Liver (tissue), 3 donors: ENCODE results near the gene NLRP11.

Experiments
- CTCF ChIP-seq: fragments of 150-350 bp; IDR thresholded peaks from 2 replicates; pipeline ENCODE4 v1.5.1; 2017; ENCODE audit warnings: improper control_type of control experiment, low read depth, low read length; ENCODE audit not compliant: missing input control
- FOXA1 ChIP-seq: IDR thresholded peaks from 2 replicates; pipeline ENCODE4 v1.6.1; 2016; ENCODE audit warnings: antibody characterized with exemption
- FOXA2 ChIP-seq: IDR thresholded peaks from 2 replicates; pipeline ENCODE4 v1.6.1; 2016; ENCODE audit warnings: antibody characterized with exemption
- HNF4G ChIP-seq: IDR thresholded peaks from 2 replicates; pipeline ENCODE4 v1.6.1; 2016; ENCODE audit warnings: antibody characterized with exemption
- JUND ChIP-seq, 2 donors: IDR thresholded peaks; 2 replicates each; pipeline ENCODE4 v1.6.1; 2016; ENCODE audit warnings: antibody characterized with exemption in 2 of 2
- MAX ChIP-seq: IDR thresholded peaks from 2 replicates; pipeline ENCODE4 v1.6.1; 2016; ENCODE audit warnings: antibody characterized with exemption
- RAD21 ChIP-seq, 2 donors: IDR thresholded peaks; 2 replicates each; pipeline ENCODE4 v1.6.1; 2016; ENCODE audit warnings: antibody characterized with exemption in 2 of 2, mild to moderate bottlenecking in 2 of 2
- TAF1 ChIP-seq: conservative IDR thresholded peaks from 2 replicates; pipeline ENCODE4 v1.6.1; 2016; ENCODE audit warnings: antibody characterized with exemption, mild to moderate bottlenecking
- YY1 ChIP-seq: IDR thresholded peaks from 2 replicates; pipeline ENCODE4 v1.6.1; 2016; ENCODE audit warnings: antibody characterized with exemption, mild to moderate bottlenecking
- donor health status: healthy.
- donor health status: healthy.

- no peak for TF ChIP-seq CTCF
- no peak for TF ChIP-seq RAD21 (IDR thresholded peaks at IDR 0.05)
- TF ChIP-seq JUND (IDR thresholded peaks at IDR 0.05), result no peak
- TF ChIP-seq HNF4G, result no peak
- TF ChIP-seq FOXA2, result no peak
- TF ChIP-seq YY1, result no peak
- no peak for TF ChIP-seq TAF1
- TF ChIP-seq FOXA1, result no peak
- no peak for TF ChIP-seq MAX
These were observed 877 bp upstream of the NLRP11 start for GRCh38 chr19:55832676-55833075.
